PC-3 (cell line): ENCODE measurements around the gene ENTHD1.

Source experiments
- CTCF ChIP-seq: fragments of 300-600 bp; sonication (generic); conservative IDR thresholded peaks from 2 replicates; pipeline ENCODE4 v1.5.1; 2017; ENCODE audit warnings: antibody characterized with exemption, low read depth, mild to moderate bottlenecking, low read length
- EZH2phosphoT487 ChIP-seq: fragments of 300-600 bp; sonication (generic); IDR thresholded peaks from 2 replicates; pipeline ENCODE4 v1.6.1; 2018; ENCODE audit warnings: mild to moderate bottlenecking, antibody characterized with exemption, low read length, borderline replicate concordance

GRCh38 chr22:39746600-39747262 is 146.8 kb downstream of the ENTHD1 start:
- no peak for TF ChIP-seq EZH2phosphoT487
- no peak for TF ChIP-seq CTCF
